ENCODE measurements around the gene TRPM1.

TRPM1 gene

GRCh38 chr15:31013863-31014607 lies 87.5 kb downstream of the TRPM1 start:
- peak; percentile 28 for DNase-seq

DNA sequence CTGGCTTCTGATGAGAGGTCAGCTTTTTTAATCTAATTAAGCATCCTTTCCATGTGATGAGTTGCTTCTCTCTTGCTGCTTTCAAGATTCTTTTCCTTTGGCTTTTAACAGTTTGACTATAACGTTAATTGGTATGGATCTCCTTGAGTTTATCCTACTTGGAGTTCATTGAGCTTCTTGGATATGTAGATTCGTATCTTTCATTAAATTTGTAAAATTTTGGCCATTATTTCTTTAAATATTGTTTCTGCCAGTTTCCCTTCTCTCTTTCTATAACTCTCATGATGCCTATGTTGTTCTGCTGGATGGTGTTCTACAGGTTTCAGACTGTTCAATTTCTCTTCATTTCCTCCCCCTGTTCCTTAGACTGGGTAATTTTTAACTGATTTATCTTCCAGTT lies 89.1 kb downstream of the TRPM1 start:
- DNase-seq = no peak

DNA sequence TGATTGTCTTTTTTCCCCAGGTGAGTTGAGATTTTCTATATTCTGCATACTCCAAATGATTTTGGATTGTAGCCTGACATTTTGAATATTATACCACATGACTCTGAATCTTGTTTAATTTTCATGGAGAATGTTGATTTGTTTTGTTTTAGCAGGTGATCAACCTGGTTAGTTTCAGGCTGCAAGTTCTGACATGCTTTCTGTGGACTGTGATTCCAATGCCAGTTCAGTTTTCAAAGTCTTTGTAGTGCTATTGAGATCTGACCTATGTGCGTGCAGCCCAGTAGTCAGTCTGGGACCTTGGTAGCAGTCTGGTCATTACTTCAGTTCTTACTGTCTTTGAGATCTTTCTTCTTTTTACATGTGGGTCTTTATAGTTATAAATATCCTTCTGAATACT lies 91.5 kb downstream of the TRPM1 start:
- no peak for DNase-seq

DNA sequence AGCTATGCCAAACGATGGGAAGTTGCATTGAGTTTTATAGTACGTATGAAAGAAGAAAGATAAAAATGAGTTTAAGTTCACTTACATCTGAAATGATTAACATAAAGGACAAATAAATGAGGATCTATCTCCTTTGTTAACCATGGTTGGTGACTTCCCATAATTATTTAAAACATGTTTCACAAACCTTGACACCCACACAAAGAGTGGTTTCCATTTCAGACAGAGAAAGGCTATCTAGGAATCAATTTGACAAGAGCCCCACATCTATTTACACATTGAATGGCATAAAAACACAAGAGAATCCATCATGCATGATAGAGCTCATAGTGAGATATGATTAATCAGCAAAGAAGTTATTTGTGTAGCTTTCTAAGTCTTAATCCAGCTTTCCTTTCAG lies 95.9 kb downstream of the TRPM1 start:
- DNase-seq = peak; percentile 26

GRCh38 chr15:31004220-31004733 lies 97.2 kb downstream of the TRPM1 start:
- no peak for DNase-seq

GRCh38 chr15:31001702-31002101 lies 99.8 kb downstream of the TRPM1 start:
- DNase-seq = no peak

DNA sequence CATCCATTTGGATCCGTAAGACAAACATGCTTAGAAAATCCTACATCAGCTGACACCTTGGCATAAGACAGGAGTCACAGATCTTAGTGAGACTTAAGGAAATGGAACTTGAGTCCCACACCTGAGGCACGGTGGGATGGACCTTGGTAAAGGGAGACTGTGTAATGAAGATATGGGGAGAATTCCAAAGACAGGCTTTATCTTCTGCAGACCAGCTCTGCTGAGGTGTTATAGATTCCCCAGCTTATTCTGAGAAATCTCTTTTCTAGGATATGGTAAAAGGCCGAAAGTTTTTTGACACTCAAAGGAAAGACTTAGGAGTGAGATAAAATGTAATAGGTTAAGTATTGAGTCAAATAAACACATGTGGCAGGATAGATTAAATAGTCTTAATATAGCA lies 101.8 kb downstream of the TRPM1 start:
- no peak for DNase-seq

DNA sequence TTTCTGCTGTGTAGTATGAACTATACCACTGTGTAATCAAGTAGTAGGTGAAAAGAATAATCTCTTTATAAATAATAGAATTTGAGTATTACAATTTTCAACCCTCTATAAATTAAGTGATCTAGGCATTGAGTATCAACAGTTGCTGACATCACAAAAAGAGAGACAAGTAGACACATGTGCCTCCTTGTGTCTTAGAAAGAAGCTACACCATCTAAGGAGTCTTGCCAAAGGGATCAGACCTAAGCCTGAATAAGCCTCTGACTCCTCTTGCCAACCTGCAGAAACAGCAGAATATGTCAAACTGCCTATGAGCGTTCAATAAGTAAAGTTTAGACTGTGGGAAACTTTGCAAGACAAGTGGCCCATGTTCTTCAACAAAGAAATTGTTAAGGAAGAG lies 104.3 kb downstream of the TRPM1 start:
- DNase-seq = no peak

- DNase-seq = no peak
Measured at GRCh38 chr15:30992249-30992864, 109.2 kb downstream of the TRPM1 start.

- DNase-seq = peak; percentile 90
Measured at GRCh38 chr15:30991255-30992235, 110.0 kb downstream of the TRPM1 start, which contains the start of gene MTMR10. Gene MTMR10, minus strand, starts transcription at chr15:30991628. Its CDS starts 122 bp downstream, at chr15:30991506.

GRCh38 chr15:30990446-30991254 lies 110.9 kb downstream of the TRPM1 start:
- peak; percentile 69 for DNase-seq

DNA sequence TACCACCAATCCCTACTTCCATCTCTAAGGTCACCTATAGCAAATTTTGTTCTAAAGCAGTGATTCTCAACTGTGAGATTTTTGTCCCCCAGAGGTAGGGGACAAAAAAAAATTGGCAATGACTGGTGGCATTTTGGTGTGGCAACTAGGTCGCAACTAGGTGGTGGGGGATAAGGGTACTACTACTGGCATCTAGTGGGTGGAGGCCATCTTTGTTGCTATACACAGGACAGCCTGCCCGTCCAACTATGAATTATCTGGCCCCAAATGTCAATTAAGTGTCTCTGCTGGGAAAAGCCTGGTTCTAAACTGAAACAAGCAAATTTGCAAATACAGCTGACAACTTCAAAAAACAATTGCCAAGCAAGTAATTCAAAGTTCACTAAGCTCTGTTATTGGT lies 111.5 kb downstream of the TRPM1 start:
- peak; percentile 19 for DNase-seq

GRCh38 chr15:30985081-30985531 lies 116.4 kb downstream of the TRPM1 start:
- DNase-seq = no peak

DNA sequence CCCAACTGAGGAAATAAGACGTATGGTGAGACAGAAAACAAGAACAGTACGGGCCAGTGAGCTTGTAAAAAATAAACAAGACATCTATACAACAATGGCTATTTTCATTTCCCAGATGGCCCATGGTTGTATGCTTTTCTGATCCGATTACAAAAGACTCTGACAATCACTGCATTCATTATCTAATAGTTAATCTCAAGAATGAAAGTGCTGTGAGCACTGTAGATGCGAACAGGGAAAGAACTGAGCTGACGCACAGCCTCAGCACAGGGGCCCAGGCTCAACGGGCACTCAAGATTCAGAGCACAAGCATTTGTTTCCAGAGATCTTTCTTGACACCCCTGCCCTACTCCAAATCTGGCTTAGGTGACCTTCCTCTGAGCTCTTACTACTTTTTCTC lies 117.0 kb downstream of the TRPM1 start:
- no peak for DNase-seq

- DNase-seq = no peak
Measured at GRCh38 chr15:30984118-30984517, 117.4 kb downstream of the TRPM1 start.

DNA sequence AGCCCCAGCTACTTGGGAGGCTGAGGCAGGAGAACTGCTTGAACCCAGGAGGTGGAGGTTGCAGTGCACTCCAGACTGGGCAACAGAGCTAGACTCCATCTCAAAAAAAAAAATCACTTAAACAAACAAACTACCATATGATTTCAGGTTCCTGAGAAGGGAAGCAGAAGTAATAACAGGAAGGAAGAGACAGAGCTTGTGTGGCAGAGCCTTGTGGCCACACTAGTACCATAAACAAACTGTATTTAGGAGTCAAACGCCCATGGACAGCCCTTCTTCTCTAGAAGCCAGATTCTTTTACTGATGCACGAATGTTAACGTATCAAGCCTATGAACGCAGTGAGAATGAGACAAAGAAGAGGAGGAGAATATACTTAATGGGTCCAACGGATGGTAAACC lies 122.1 kb downstream of the TRPM1 start:
- DNase-seq = peak; percentile 34

- no peak for DNase-seq
Measured at GRCh38 chr15:30978328-30978727, 123.2 kb downstream of the TRPM1 start.

DNA sequence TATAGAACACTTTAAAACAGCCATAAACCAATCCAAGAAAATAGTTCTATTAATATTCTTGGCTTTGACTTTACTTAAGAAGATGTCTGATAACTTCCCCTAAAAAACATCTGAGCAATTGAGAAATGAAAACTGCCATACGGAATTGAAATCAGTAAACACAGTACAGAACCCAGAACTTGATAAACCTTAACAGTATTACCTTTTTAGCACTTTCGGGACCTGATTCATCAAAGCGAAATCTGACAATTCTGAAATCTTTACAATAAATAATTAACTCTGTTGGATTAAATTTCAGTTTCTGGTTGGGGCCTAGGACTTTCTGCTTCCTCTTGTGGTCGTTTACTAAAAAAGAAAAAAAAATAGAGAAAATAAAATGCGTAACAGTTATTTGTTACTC lies 127.4 kb downstream of the TRPM1 start:
- DNase-seq = peak; percentile 9

GRCh38 chr15:30973379-30973778 lies 128.1 kb downstream of the TRPM1 start:
- no peak for DNase-seq

GRCh38 chr15:30969724-30970123 lies 131.8 kb downstream of the TRPM1 start:
- no peak for DNase-seq

GRCh38 chr15:30963681-30964080 lies 137.8 kb downstream of the TRPM1 start:
- no peak for DNase-seq

DNA sequence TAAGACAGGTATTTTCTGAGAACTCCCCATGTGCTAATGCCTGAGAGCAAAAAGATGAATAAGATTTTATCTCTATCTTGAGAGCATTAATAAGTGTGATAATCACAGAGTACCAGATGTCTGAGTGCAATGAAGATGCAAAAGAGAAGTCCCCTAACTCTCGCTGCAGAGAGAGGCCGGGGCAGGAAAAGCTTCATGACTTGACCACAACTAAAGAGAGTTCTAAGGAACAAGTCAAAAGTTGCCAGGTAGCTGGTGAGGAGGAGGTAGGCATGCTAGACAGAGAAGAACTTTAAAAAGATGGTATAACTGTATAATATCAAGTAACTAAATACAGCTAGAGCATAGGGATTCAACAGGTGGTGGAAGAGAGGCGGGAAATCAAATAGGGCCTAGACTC lies 138.9 kb downstream of the TRPM1 start:
- no peak for DNase-seq
